Activated naive CD8-positive, alpha-beta T cell treated with anti-CD3 and anti-CD28 coated beads, Interleukin-2, amount 10 ng/mL, durations not matched to agents 7 days and 5 days (primary cell): ENCODE results near the gene ATXN1. TPM values are rescaled to one million over a fixed set of nuclear protein-coding genes. Genes with fewer than 3 reads are reported as not detected.
"Not testable (repeated sequence)": the region's sequence is repeated elsewhere in the genome, so short reads cannot be mapped to it uniquely, and the experiment has no call there.

Source experiments
- ATAC-seq: fragments of 150-1000 bp; cut with Tn5 transposase; one replicate; pipeline ENCODE4 v1.10.0; 2021; ENCODE audit warnings: low read depth, moderate library complexity
- POLR2A ChIA-PET: fragments of 350-600 bp; sonication (Branson Sonifier 250); formaldehyde crosslinking; loops from one replicate; lab custom pipeline; 2021; ENCODE audit warnings: antibody characterized with exemption; lab: Charles Lee
- DNase-seq: peaks from one replicate; pipeline ENCODE4 v3.0.0; 2021
- H3K27ac Mint-ChIP-seq: one replicate; pipeline ENCODE4 v1.8.0; 2022; ENCODE audit warnings: mild to moderate bottlenecking, mixed read lengths
- H3K27me3 Mint-ChIP-seq: one replicate; pipeline ENCODE4 v1.8.0; 2022; ENCODE audit warnings: mild to moderate bottlenecking, moderate library complexity, mixed read lengths
- H3K36me3 Mint-ChIP-seq: one replicate; pipeline ENCODE4 v1.8.0; 2021; ENCODE audit warnings: mild to moderate bottlenecking, mixed read lengths
- H3K4me1 Mint-ChIP-seq: one replicate; pipeline ENCODE4 v1.8.0; 2021; ENCODE audit warnings: mixed read lengths
- H3K4me3 Mint-ChIP-seq: one replicate; pipeline ENCODE4 v1.8.0; 2022; ENCODE audit warnings: mild to moderate bottlenecking, moderate library complexity, mixed read lengths
- H3K9me3 Mint-ChIP-seq: one replicate; pipeline ENCODE4 v1.8.0; 2021; ENCODE audit warnings: mixed read lengths
- total RNA-seq, 2 experiments: library from RNA; stranded (reverse); gene quantifications; one replicate each; pipeline ENCODE4 v1.2.3, GENCODE V29; 2021

The ATXN1 gene
- total RNA-seq, 2 experiments from 2014 or later = 63.6 to 67.2 TPM

DNA sequence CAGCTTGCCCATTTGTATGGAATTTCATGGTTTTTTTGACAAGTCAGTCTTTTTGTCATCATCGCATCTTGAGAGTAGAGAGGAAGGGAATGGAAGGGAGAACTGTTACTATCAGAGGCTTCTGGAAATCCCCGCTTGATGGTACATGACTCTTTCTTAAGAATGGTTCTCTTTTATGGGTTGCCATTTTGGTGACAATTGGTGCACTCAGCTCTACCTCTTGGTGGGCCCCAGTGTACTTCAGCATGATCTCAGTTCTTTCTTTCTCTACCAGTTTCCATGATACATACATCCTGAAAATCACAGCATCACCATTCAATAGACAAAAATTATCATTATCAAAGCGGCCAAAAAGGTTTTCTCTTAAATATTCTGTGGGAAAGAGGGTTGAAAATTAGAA is 147.1 kb downstream of the ATXN1 start:
- POLR2A ChIA-PET = not testable (repeated sequence)

GRCh38 chr6:16613504-16613903 is 147.8 kb downstream of the ATXN1 start:
- H3K4me3 Mint-ChIP-seq, H3K36me3 Mint-ChIP-seq, H3K27me3 Mint-ChIP-seq, H3K4me1 Mint-ChIP-seq, ATAC-seq, DNase-seq, H3K27ac Mint-ChIP-seq, H3K9me3 Mint-ChIP-seq: not testable (repeated sequence)
- POLR2A ChIA-PET = interaction anchor here (0.7 kb wide), 1 partner anchor 285 kb away, joined by 5 read pairs; no protein-coding TSS in a partner anchor

More for the DNA sequence above, 147.1 kb downstream of the ATXN1 start:
- H3K27me3 Mint-ChIP-seq, H3K4me1 Mint-ChIP-seq, ATAC-seq, H3K9me3 Mint-ChIP-seq, H3K27ac Mint-ChIP-seq, DNase-seq, H3K36me3 Mint-ChIP-seq, H3K4me3 Mint-ChIP-seq: not testable (repeated sequence)

GRCh38 chr6:16608444-16608843 is 152.8 kb downstream of the ATXN1 start:
- Mint-ChIP-seq H3K4me3 (no peak overlapping the region), H3K9me3 (no peaks in the 10 kb centered on the region), H3K4me1 (peaks cover 8% of the 10 kb centered on the region), H3K27me3 (no peaks in the 10 kb centered on the region), H3K27ac (no peak overlapping the region), H3K36me3 (peaks cover 17% of the 10 kb centered on the region)
- ATAC-seq = no peak
- POLR2A ChIA-PET = no interaction called here
- DNase-seq = no peak

DNA sequence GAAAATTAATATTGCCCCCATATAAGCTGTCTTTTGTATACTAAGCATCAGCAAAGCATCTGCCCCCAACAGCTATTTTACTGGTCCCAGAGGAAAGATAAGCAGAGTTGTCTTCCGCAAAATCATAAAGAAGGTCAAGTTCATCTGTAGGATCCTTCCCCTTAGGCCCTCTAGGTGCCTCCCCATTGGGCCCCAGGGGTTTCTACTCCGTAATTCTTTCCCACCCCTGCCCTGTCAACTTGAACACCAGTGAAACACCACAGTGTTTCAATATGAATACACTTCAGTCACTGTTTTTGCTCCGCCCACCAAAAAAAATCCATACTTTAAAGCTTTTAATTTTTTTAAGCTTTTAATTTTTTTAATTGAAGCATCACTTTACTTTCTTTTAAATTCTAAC is 159.2 kb downstream of the ATXN1 start:
- POLR2A ChIA-PET = no interaction called here
- peaks cover 14% of the 10 kb centered on the region for H3K36me3 Mint-ChIP-seq
- DNase-seq = no peak
- no peaks in the 10 kb centered on the region for H3K9me3 Mint-ChIP-seq
- H3K27me3 Mint-ChIP-seq = no peaks in the 10 kb centered on the region
- H3K4me3 Mint-ChIP-seq = no peak overlapping the region
- ATAC-seq = peak; percentile 47
- H3K27ac Mint-ChIP-seq = no peak overlapping the region
- peaks cover 21% of the 10 kb centered on the region for H3K4me1 Mint-ChIP-seq

DNA sequence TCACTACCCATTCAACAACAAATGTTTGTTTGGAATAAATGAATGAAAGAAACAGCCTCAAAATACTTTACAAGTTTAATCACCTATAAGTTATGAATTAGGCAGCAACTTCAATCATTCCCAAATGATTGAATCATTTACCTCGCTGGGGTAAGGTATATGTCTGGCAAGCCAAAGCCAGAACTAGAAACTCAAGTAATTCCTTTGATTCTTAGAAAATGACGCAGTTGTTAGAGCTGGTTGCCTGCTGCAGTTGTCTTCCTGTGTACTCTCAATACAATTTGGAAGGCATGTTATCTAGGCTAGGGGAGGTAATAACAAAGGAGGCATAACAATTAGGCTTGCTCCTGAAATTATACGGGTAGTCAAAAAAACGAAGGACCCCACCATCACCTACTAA is 160.6 kb downstream of the ATXN1 start:
- no peaks in the 10 kb centered on the region for H3K9me3 Mint-ChIP-seq
- ATAC-seq (no peak), DNase-seq (no peak)
- POLR2A ChIA-PET = no interaction called here
- H3K27ac Mint-ChIP-seq = no peak overlapping the region
- H3K36me3 Mint-ChIP-seq = peaks cover 15% of the 10 kb centered on the region
- no peaks in the 10 kb centered on the region for H3K27me3 Mint-ChIP-seq
- H3K4me3 Mint-ChIP-seq = no peak overlapping the region
- peaks cover 21% of the 10 kb centered on the region for H3K4me1 Mint-ChIP-seq

DNA sequence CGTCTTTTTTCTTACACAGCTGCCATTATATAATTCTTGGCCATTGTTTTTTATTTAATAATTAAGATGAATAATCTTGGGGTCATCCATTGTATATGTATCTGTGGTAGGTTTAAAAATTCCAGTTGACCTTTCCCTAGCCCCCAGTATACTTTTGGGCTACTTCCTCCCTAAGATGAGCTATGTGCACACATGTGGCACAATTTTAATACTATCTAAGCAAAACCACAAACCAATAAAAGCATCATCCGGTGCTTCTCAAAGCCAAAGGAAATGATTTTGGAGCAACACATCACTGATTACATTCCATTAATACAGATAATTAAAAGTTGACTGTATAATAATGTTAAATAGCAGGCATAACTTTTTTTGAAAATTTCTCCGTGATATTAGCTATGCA is 161.2 kb downstream of the ATXN1 start:
- POLR2A ChIA-PET = no interaction called here
- Mint-ChIP-seq H3K4me1 (peaks cover 25% of the 10 kb centered on the region), H3K27me3 (no peaks in the 10 kb centered on the region), H3K27ac (no peak overlapping the region), H3K9me3 (no peaks in the 10 kb centered on the region), H3K36me3 (peaks cover 15% of the 10 kb centered on the region), H3K4me3 (no peak overlapping the region)
- DNase-seq (no peak), ATAC-seq (no peak)

GRCh38 chr6:16596616-16597331 is 164.5 kb downstream of the ATXN1 start:
- DNase-seq (no peak), ATAC-seq (no peak)
- H3K4me3 Mint-ChIP-seq = no peak overlapping the region
- H3K36me3 Mint-ChIP-seq = peaks cover 5% of the 10 kb centered on the region
- no peaks in the 10 kb centered on the region for H3K27me3 Mint-ChIP-seq
- H3K27ac Mint-ChIP-seq = no peak overlapping the region
- no peaks in the 10 kb centered on the region for H3K9me3 Mint-ChIP-seq
- H3K4me1 Mint-ChIP-seq = peaks cover 14% of the 10 kb centered on the region
- POLR2A ChIA-PET = no interaction called here

- H3K4me3 Mint-ChIP-seq = no peak overlapping the region
- no peaks in the 10 kb centered on the region for H3K9me3 Mint-ChIP-seq
- no peak overlapping the region for H3K27ac Mint-ChIP-seq
- ATAC-seq (no peak), DNase-seq (no peak)
- peaks cover 5% of the 10 kb centered on the region for H3K36me3 Mint-ChIP-seq
- no peaks in the 10 kb centered on the region for H3K27me3 Mint-ChIP-seq
- POLR2A ChIA-PET = no interaction called here
- H3K4me1 Mint-ChIP-seq = peaks cover 11% of the 10 kb centered on the region
Measured at GRCh38 chr6:16595514-16596120, 165.6 kb downstream of the ATXN1 start.

- no peak overlapping the region for H3K4me3 Mint-ChIP-seq
- POLR2A ChIA-PET = no interaction called here
- no peak for DNase-seq
- peaks cover 5% of the 10 kb centered on the region for H3K36me3 Mint-ChIP-seq
- peaks cover 7% of the 10 kb centered on the region for H3K4me1 Mint-ChIP-seq
- H3K27ac Mint-ChIP-seq = no peak overlapping the region
- H3K9me3 Mint-ChIP-seq = no peaks in the 10 kb centered on the region
- no peaks in the 10 kb centered on the region for H3K27me3 Mint-ChIP-seq
- ATAC-seq = no peak
Measured at GRCh38 chr6:16594849-16595248, 166.4 kb downstream of the ATXN1 start.

- Mint-ChIP-seq H3K9me3 (no peaks in the 10 kb centered on the region), H3K4me3 (no peak overlapping the region), H3K4me1 (peaks cover 10% of the 10 kb centered on the region), H3K27ac (no peak overlapping the region), H3K27me3 (no peaks in the 10 kb centered on the region), H3K36me3 (peaks cover 10% of the 10 kb centered on the region)
- no peak for ATAC-seq
- no peak for DNase-seq
- POLR2A ChIA-PET = no interaction called here
Measured at GRCh38 chr6:16592223-16592911, 168.9 kb downstream of the ATXN1 start.

DNA sequence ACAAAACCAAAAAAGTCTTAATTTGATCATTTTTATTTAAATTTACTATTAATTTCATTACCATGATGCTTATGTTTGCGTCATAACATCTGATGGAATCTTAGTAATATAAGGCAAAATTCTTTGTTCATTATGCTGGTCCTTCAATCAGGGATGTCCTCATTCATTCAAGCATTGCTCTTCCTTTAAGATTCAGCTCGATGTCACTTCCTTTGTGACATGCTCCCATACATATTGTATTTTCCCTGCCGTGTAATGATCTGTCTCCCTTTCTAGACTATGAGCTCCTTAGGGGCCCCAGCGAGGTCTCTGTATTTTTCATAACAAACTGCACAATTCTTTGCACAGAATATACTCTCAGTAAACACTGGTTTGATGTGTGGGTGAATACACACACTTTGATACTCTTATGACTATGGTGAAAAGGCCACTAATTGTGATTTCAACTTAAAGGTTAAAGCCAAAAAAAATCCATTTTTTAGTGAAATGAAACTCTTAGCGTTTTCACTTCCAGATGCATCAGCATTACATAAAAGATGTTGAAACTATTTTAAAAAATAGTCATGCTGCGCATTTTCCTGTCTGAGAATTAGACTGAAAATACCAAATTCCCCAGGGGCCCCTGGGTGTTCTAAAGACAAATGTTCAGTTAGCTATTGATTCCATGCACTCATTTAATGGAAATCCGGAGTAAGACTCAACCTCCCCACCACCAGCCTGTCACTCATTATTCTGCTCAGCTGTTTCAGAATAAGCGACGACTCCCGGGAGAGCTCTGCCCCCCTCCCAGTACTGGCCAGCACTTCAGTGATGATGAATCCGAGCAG is 169.7 kb downstream of the ATXN1 start:
- Mint-ChIP-seq H3K9me3 (no peaks in the 10 kb centered on the region), H3K27ac (no peak overlapping the region), H3K27me3 (no peaks in the 10 kb centered on the region), H3K4me1 (peaks cover 10% of the 10 kb centered on the region), H3K4me3 (no peak overlapping the region), H3K36me3 (peaks cover 7% of the 10 kb centered on the region)
- no peak for DNase-seq
- POLR2A ChIA-PET = no interaction called here
- ATAC-seq = no peak

- Mint-ChIP-seq H3K4me1 (peaks cover 20% of the 10 kb centered on the region), H3K27me3 (no peaks in the 10 kb centered on the region), H3K4me3 (no peak overlapping the region), H3K27ac (peak overlapping the region; percentile 37), H3K36me3 (peaks cover 19% of the 10 kb centered on the region), H3K9me3 (peaks cover 2% of the 10 kb centered on the region)
- no peak for ATAC-seq
- no peak for DNase-seq
- POLR2A ChIA-PET = no interaction called here
Measured at GRCh38 chr6:16585805-16586204, 175.5 kb downstream of the ATXN1 start.

- no peak overlapping the region for H3K4me3 Mint-ChIP-seq
- no peak overlapping the region for H3K27ac Mint-ChIP-seq
- H3K36me3 Mint-ChIP-seq = peaks cover 22% of the 10 kb centered on the region
- POLR2A ChIA-PET = no interaction called here
- ATAC-seq (no peak), DNase-seq (no peak)
- H3K27me3 Mint-ChIP-seq = no peaks in the 10 kb centered on the region
- H3K4me1 Mint-ChIP-seq = peaks cover 18% of the 10 kb centered on the region
- H3K9me3 Mint-ChIP-seq = peaks cover 2% of the 10 kb centered on the region
Measured at GRCh38 chr6:16583144-16583762, 178.0 kb downstream of the ATXN1 start.
